GM12891 (cell line): Measurements from ENCODE around the gene HOXB6.

ENCODE experiments used
- POLR2A ChIP-seq: IDR thresholded peaks from 2 replicates; pipeline ENCODE4 v1.6.1; 2011; ENCODE audit warnings: low read depth, low read length, control low read depth
- POLR2AphosphoS5 ChIP-seq: IDR thresholded peaks from 2 replicates; pipeline ENCODE4 v1.6.1; 2011; ENCODE audit warnings: low read depth, low read length, control low read depth
- TAF1 ChIP-seq: IDR thresholded peaks from 2 replicates; pipeline ENCODE4 v1.6.1; 2011; ENCODE audit warnings: low read depth, low read length, control low read depth

- TF ChIP-seq POLR2A (no peak), TAF1 (no peak), POLR2AphosphoS5 (no peak)
These were observed 1.5 kb upstream of the HOXB6 start for GRCh38 chr17:48605991-48606891.
